Esophagus squamous epithelium (tissue), 4 donors: ENCODE results near the gene GPR4.

Source experiments
- POLR2A ChIP-seq, 4 donors: fragments of 450-650 bp; IDR thresholded peaks; one replicate each; pipeline ENCODE4 v1.6.1; 2017; ENCODE audit warnings: antibody characterized with exemption in 4 of 4, mild to moderate bottlenecking in 4 of 4, moderate library complexity in 3 of 4
- TF ChIP-seq, protein P1 (sequence below), 6 experiments: fragments of 450-650 bp in 4 of 6; fragments of 200-600 bp in 2 of 6; sonication (generic) in 2 of 6; IDR thresholded peaks; one replicate each; pipeline ENCODE4 v1.5.1; 2016 to 2019; ENCODE audit warnings: antibody characterized with exemption in 6 of 6, mild to moderate bottlenecking in 4 of 6, moderate library complexity in 4 of 6

- TF ChIP-seq, protein P1, sequence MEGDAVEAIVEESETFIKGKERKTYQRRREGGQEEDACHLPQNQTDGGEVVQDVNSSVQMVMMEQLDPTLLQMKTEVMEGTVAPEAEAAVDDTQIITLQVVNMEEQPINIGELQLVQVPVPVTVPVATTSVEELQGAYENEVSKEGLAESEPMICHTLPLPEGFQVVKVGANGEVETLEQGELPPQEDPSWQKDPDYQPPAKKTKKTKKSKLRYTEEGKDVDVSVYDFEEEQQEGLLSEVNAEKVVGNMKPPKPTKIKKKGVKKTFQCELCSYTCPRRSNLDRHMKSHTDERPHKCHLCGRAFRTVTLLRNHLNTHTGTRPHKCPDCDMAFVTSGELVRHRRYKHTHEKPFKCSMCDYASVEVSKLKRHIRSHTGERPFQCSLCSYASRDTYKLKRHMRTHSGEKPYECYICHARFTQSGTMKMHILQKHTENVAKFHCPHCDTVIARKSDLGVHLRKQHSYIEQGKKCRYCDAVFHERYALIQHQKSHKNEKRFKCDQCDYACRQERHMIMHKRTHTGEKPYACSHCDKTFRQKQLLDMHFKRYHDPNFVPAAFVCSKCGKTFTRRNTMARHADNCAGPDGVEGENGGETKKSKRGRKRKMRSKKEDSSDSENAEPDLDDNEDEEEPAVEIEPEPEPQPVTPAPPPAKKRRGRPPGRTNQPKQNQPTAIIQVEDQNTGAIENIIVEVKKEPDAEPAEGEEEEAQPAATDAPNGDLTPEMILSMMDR (IDR thresholded peaks at IDR 0.05) = peak; percentile 94 to 99 (median 98)
- no peak for TF ChIP-seq POLR2A (IDR thresholded peaks at IDR 0.05)
Observed at GRCh38 chr19:45643024-45643926, 41.3 kb upstream of the GPR4 start.
